ENCODE data around the gene LCNL1.

Gene LCNL1

DNA sequence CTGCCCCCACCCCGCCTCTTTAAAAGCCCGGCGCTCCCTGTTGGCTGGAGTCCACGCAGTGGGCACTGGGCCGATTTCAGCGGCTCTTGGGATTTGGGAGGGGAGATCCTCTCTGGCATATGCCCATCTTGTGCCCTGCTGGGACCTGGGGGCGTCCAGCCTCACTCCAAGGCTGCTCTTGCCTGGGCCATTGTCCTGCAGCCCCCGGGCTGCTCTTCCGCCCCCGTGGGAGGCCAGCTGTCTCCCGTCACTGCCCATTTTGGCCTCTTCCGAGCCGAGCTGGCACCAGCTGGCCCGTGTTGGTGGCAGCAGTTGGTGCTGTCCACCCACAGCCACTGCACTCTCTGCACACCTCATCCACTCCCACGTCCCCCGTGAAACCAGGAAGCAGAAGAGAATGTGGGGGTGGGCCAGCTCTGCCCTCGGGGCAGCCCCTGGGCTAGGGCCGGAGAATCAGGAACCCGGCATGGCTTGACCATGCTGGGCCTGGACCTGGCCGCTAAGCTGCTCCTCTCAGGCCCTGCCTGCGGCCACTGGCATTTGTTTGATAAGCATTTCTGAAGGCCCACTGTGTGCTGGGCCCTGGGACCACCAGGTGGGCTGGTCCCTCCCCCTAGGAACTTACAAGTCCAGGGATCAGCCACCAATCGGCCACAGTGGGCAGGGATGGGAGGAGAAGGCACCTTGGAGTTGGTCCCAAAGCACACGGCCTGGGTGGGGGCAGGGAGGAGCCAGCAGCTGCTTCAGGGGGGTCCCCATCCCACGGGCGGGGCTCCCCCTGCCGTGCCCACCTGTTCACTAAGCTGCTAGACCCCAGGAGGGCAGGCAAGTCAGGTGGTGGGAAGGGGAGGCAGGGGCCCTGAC, 35.5 kb upstream of the LCNL1 start:
- no peak for DNase-seq

DNA sequence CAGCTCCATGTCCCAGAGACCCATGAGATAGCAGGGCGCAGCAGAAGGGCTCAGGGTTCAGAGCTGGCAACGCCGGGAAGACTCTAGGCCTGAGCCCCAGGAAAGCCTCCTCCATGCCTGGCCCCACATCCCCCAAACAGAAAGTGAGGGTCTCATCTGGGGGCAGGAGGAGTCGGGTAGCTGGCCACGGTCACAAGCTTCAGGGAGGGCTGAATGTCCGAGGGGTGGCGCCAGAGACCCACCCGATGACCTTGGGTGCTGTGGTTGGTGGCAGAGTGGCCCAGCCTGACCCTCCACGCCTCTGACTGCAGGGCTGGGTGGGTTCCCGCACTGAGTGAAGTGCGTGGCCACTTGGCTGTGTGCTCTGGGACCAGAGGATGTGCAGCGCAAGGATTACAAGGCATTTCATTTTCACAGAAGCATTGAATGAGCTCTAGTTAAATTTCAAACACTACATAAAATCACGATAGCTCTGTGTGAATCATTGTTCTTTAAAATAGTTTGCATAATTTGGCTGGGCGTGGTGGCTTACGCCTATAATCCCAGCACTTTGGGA, 34.8 kb upstream of the LCNL1 start:
- DNase-seq = no peak

DNA sequence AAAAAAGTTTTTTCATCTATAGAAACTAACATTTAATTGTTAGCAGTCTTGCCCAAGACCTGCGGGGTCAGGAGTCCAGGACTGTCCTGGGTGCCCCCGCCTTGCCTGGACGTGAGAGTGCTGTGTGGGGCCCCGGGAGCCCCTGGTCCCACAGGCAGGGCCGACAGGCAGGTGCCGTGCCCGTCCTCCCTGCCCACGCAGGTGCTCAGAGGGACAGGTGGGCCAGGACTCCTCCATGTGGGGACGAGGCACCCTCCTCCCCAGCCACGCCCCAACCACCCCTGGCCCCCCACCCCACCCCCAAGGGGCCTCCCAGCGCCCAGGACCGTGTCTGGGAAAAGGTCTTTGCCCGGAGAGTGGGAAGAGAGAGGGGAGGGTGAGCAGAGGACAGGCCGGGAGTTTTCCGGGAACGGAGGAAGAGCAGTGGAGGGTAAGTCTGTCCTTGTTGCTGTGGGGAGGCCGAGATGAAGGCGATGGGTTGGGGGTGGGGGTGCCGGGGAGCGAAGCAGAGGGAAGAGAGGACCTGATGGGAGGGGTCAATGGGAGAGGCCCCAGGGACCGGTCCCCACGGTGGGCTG, 33.5 kb upstream of the LCNL1 start:
- DNase-seq = no peak

DNA sequence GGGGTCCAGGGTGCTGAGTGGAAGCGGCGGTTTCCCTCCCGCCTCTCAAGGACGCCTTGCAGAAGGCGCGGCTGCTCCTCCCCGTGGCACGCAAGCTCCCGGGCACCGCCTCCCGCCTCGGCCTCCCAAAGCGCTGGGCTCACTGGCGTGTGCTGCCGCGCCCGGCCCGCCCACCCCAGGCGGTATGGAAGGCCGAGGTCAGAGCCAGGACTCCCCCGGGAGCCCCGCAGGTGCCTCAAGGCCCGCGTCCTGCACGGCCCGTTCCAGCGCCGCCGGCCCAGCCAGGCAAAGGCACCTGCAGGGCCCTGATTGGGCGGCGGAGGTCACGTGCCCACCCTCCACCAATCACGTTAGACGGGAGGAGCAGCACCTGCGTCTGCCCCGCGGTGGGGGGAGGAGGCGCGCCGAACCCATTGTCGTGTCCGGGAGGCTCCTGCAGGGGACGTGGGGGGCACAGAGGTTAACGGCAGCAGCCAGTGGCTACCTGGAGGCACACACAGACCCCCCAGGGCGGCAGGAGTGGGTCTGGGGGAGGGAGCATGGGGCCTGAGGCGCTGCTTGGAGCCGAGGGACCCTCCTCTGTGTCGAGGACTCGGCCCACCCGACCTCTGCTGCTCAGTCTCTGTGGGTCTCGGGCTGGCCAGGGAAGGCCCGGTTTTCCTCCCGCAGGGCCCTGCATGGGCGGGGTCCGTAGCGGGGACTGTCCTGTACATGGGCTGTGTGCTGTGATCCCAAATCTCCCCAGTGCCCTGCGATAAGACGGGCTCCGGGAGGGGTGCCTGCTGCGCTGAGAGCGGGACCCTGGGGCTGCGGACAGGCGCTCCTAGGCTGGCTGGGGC, 32.8 kb upstream of the LCNL1 start:
- peak; percentile 86 for DNase-seq

DNA sequence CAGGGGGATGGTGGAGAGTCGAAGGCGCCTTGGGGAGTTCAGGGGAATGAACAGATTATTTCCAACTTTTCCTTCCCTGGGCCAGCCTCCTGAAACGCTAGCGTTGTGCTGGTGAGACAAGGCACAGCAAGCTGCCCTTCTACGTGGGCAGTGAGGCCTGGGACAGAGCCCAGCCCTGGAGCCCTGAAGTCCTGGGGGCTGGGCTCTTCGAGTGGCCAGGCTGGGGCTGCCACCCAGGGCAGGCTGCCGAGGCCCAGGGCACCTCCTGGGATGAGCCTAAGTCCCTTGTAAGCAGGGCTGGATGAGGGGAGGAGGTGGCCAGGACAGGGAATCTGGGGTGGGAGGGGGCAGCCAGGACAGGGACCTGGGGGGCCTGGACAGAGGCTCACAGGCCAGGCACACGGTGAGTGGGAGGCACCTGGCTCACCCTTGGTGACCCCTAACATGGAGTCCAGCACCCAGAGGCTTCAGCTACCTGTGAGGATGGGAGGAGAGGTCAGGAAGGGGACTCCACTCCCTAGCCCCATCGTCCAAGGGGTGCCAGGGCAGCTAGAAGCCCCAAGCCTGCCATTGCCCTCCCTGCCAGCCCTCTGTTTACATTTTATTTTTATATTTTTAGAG, 32.0 kb upstream of the LCNL1 start:
- no peak for DNase-seq

DNA sequence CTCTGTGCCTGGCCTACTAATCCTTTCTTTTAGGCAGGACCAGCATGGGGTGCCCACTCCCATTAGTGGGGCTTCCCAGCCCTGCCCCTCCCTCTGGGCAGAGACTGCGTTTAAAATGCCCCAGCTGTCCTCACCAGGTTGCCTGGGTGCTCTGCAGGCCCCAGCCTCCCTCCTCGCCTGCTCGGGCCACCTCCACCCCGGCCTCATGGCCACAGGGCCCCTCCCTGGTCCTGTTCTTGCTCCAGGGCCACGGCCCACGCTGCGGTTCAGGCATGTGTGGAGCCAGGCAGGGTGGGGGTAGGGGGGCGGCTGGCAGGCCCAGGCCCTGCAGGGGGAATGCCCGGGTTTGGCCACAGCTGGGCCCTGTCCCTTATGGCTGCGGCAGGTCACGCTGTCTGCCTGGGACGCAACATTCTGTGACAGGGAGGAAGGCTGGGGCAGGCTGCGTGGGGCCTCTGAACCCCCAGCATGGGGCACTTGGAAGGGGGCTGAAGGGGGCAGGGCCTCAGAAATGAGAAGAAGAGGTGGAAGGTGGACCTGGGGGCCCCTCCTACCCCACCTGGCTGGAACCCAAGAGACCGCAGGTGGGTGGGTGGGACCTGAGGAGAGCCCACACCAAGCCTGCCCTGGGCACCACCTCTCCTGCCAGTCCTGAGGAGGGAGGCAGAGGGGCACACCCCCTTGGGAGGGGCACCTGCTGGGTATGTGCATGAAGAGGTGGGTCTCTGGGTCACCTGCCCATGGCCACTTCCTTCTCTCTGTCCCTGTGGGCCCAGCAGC, 31.1 kb upstream of the LCNL1 start, which contains the start of gene LCN12:
Gene LCN12, plus strand, starts transcription at position 733 of the 780 bp plus-strand sequence. CDS start 55 bp downstream, outside the sequence.
- no peak for DNase-seq

DNA sequence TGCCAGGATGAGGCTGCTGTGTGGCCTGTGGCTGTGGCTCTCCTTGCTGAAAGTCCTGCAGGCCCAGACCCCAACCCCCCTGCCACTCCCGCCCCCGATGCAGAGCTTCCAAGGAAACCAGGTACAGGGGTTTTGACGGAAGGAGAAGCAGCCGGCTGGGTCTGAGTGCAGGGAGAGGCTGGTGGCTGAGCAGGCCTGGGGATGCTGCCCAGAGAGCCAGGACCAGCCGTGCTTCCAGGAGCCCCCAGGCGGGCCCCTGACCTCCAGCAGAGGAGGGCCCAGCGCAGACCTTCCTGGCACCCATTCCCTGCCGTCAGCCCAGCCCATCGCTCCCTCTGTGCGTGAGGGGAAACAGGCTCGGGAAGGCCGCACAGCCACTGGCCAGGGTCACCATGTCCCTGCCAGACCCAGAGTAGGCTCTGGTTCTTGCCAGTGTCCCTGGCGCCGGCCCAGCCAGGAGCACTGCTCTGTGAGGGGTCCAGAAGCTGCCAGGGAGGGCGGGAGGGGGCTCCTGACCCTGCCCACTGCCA, 30.4 kb upstream of the LCNL1 start:
- no peak for DNase-seq

DNA sequence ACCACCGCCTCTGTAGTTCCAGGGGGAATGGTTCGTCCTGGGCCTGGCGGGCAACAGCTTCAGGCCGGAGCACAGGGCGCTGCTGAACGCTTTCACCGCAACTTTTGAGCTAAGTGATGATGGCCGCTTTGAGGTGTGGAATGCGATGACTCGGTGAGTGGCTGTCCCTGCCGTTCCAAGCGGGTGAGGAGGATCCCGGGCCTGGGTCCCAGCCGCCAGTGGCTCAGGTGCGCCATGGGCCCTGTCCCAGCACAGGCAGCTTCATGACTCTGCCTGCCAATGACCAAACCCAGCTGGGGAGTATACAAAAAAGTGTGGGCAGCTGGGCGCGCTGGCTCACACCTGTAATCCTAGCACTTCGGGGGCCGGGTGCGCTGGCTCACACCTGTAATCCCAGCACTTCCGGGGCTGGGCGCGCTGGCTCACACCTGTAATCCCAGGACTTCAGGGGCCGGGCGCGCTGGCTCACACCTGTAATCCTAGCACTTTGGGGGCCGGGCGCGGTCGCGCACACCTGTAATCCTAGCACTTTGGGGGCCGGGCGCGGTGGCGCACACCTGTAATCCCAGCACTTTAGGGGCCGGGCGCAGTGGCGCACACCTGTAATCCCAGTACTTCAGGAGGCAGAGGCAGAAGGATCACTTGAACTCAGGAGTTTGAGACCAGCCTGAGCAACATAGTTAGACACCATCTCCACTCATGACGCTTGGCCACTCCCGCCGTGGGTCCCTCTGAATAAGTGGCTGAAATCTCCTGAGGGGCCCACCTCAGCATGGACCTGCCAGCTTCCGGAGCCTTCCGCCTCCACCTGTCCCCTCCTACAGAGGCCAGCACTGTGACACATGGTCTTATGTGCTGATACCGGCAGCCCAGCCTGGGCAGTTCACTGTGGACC, 29.7 kb upstream of the LCNL1 start:
- no peak for DNase-seq

DNA sequence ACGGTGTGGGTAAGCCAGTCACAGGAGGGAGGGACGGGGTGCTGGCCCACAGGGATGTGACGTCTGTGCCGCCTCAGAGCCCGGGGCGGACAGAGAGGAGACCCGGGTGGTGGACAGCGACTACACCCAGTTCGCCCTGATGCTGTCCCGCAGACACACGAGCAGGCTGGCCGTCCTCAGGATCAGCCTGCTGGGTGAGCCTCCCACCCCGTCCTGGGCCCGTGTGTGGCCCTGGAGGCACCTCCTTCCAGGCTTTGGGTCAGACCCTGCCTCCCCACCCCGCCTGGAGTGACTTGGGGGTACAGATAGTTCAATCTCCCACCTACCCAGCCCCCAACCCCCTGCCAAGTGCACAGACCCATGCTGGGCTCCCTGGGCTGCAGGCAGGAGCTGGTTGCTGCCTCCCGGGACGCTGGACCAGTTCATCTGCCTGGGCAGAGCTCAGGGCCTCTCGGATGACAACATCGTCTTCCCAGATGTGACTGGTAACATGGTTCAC, 29.0 kb upstream of the LCNL1 start:
- DNase-seq = no peak

DNA sequence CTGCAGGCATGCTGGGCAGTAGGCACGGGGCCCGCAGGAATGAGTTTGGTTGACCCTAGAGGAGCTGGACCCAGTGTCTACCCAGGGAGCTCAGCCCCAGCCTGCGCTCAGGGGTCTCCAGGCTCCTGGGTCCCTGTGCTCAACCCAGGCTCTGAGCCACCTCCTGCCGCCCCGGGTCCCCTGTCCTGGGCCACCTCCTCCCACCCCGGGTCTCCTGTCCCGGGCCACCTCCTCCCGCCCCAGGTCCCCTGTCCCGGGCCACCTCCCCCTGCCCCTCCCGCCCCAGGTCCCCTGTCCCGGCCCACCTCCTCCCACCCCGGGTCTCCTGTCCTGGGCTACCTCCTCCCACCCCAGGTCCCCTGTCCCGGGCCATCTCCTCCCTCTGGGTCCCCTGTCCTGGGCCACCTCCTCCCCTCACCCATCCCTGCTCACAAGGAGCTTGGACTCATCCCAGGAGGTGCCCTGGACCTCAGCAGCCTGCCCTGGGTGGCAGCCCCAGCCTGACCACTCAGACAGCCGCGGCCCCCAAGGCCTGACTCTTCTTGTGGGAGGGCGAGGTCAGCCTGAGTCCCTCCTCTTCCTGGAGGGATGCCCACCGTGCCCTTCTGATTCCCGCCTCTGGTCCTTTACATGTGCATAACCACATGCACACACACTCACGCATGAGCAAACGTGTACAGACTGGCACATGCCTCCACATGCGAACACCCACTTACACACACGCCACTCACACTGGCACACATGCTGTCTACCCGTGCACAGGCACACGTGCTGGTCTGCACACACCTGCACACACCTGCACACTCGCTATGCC, 28.3 kb upstream of the LCNL1 start:
- DNase-seq = no peak

DNA sequence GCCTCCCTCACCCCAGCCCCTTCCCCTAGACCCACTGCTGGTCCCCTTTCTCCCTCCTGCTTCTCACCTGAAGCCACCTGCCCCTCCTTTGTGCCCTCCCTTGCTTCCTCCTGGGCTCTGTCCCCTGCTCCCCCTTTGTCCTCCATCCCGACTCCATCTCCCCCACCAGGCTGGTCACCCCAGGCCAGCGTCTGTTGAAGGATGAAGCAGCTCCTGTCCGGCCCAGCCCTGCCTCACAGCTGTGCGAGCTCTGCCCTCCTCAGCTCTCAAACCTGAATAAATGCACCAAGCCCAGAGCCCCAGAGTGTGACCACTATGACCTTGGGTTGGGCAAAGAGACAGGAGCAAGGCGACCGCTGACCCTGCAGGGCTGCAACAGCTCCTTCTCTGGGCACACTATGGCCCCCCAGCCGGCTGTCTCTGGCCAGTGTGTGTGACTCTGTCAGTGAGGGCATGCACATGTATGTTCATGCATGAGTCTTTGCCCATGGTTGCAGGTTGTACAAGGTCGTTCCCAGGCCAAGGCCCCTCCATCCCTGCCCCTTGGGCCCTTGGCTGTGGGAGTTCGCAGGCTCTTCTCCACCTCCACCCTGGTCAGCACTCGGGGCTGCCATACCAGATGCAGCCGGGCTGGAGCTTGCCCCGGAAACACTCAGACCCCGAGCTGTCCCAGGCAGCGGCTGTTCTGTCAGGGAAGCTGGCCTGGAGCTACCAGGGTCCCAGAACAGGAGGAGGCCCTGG, 27.4 kb upstream of the LCNL1 start:
- no peak for DNase-seq

DNA sequence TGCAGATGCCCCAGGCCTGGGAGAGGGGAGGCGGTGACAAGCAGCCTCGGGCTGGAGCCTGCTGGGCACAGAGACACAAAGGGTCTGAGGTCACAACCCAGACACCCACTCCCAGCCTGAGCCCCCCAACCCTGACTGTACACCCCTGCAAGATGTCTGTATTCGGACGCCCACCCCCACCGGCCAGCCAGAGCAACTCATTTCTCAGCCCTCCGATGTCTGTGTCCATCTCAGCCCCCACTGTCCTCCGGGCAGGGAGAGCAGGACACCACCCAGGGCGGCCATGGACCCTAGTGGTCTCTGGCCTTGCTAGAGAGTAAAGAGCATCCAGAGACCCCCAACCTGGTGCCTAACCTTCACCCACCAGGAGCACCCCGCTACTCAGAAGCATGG, 26.9 kb upstream of the LCNL1 start:
- DNase-seq = no peak

DNA sequence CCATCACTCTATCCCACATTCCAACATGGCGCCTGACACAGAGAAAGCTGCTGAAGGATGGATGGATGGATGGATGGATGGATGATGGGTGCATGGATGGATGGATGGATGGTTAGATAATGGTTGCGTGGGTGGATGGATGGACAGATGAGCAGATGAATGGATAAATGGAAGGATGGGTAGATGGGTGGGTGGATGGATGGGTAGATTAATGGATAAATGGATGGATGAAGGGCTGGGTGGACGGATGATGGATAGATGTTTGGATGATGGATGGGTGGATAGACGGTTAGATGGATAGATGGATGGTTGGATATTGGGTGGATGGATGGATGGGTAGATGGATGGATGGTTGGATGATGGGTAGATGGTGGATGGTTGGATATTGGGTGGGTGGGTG, 26.2 kb upstream of the LCNL1 start:
- DNase-seq = no peak

DNA sequence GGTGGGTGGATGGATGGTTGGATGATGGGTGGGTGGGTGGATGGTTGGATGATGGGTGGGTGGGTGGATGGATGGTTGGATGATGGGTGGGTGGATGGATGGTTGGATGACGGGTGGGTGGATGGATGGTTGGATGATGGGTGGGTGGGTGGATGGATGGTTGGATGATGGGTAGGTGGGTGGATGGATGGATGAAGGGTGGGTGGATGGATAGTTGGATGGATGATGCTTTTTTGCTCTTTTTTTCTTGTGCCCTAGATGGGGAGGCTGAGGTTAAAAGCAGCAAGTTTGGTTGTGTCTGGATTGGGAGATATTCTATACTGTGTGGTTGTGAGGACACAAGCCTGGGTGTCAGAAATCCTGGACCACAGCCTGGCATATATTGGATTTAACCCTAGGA, 25.3 kb upstream of the LCNL1 start:
- DNase-seq = no peak

DNA sequence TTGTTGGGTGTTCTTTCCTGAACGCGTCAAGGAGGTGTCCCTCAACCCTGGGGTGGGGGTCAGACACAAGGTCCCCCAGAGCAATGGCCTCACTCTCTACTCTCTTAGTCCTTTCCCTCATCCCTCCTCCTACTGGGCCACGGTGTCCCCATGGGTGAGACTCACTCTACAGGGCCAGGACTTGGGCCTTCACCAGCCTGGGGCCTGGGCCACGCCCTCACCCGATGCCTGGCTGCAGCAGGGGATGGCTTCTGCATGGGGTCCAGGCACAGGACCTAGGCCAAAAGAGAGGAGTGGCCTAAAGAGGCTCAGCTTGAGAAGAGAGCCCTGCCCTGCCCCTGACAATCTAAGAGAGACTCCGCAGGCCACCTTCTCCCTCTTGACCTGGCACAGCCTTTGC, 24.9 kb upstream of the LCNL1 start:
- DNase-seq = no peak

DNA sequence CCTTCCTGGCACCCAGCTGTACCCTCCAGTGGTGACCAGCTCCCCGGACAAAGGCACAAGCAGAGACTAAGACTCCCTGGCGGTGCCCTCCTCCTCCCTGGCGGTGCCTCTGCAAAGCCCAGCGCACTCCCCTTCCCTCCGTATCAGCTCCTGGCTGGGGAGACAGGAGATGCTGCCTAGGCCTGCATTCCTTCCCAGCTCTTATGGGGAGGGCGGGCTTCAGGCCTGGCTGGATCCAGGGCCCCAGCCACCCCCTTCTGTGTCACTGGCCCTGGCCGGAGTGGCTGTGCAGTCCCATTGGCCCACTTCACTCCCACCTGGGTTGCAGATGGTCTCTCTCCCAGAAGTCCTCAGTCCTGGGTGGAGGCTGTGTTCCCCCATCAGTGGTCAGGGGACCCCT, 24.3 kb upstream of the LCNL1 start:
- DNase-seq = no peak

DNA sequence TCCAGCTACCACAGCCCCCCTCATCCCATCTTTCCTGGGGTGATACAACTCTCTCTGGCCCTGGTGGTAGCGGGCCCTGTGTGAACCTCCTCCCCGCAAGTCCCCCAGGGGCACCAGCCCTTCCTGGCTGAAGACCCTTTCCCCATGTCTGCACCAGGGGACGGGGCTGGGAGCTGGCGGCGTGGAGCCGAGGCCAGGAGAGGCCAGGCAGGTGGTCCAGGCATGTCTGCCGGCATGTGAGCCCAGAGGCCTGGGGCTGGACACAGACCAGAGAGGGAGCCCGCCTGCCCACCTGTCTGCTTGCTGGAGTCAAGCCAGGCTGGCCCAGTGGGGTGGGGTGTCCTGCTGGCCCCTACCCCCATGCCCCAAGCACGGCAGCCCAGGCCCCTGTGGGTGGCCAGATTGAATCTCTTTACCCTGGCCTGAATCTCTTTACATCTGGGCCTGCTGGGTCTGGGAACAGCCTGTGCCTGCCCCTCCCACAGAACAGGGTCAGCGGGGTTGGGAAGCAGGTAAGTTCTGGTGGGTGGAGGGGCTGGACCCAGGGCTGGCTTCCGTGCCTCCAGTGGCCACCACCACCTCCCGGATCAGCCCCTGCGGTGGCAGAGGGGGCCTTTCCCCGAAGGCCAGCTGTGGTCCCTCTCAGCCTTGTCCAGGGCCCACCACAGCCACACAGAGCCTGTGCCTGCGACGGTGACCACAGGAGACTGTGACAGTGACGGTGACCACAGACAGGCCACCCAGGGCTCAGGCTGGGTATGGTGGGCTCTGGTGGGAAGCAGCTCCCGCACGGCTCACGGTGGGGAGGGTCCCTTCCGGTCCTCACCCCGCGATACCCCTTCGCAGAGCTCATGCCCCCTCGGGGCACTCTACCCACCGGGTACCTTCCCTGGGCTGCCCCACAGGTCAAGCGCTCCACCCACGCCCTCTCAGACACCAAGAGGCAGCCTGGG, 23.6 kb upstream of the LCNL1 start:
- DNase-seq = no peak

Data from NCI-H1105 treated with DMSO at 0.1 percent for 48 hours (cell line).